ENCODE results near the gene EGFLAM.
A peak's percentile ranks its signal among the peaks of the same experiment; 100 is the strongest.
"Not testable (repeated sequence)": the region's sequence is repeated elsewhere in the genome, so short reads cannot be mapped to it uniquely, and the experiment has no call there.

EGFLAM gene

DNA sequence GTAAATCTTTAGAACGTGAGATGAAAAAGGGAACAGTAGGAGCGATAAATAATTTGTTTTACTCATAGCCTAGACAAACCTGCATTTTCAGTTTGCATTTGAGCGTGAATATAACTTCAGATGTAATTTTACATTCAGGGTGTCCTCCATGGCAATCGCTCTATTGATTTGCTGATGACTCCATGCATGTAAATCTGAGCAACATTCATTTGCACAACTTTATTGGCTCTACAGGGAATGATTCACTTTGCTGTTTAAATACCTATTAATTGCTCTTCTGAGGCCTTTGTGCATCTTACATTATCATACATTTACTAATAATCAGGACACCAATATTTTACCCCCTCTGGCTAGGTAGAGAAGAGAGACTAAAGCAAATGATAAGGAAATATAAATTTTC, 122.2 kb downstream of the EGFLAM start:
- no peak for DNase-seq

- DNase-seq: no peak
Measured at GRCh38 chr5:38381361-38381760, 123.0 kb downstream of the EGFLAM start.

DNA sequence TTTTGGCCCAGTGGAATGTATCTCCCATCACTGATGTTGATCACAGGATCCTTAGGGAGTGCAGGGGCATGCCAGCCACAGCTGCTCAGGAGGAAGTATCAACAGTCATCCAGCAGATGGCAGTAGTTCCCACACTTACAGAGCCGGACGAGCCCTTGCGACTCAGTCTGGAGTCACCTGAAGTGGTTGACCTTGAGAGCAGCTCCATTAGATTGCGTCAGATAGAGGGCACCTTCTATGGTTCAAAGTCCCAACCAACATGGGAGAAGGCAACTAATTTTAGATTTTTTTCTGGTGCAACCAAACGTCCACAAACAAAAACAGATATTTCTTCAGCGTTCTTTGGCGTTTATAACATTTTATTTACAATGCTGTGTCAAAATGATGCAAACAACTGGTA, 124.5 kb downstream of the EGFLAM start:
- DNase-seq: peak; percentile 14

GRCh38 chr5:38383701-38384100, 125.3 kb downstream of the EGFLAM start:
- DNase-seq: no peak

GRCh38 chr5:38384396-38384795, 126.0 kb downstream of the EGFLAM start:
- no peak for DNase-seq

GRCh38 chr5:38387161-38387560, 128.8 kb downstream of the EGFLAM start:
- no peak for DNase-seq

GRCh38 chr5:38393636-38394035, 135.3 kb downstream of the EGFLAM start:
- DNase-seq: no peak

DNA sequence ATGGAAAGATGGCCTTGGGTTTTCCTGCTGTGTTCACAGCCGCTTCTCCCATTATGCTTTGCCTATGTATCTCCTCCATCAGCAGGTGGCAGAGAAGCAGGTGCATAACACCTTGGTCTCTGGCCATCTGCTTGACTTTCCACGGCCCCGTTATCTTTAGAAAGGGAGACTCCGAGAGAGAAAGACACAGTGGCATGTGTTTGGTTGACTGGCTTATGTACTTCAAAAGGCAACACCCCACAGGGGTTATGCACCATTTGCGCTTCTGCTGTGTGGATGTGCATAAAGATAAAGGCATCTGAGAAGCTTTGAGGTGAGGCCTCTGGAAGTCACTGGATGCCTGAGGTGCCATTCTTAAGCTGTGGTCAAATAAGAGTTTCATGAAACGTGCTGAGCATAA, 138.4 kb downstream of the EGFLAM start:
- DNase-seq: no peak

- DNase-seq: no peak
Measured at GRCh38 chr5:38400365-38400764, 142.0 kb downstream of the EGFLAM start.

DNA sequence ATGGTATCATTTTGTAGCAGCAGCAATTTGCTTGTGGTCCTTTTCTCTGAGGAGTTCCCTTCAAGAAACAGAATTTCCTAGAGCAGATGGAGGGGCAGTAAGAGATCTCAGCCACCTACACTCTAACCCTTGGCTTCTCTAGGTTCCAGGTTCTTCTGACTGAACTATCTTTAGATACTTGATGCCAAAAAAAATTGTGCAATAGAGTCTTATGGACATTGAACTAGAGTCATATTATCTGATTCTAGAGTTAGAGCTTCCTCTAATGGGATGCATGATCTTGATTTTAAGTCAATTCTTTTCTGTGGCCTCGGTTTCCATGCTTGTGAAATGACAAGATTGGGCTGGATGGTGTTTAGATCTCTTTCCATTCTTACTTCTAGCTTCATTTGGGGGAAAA, 142.8 kb downstream of the EGFLAM start:
- DNase-seq: no peak

DNA sequence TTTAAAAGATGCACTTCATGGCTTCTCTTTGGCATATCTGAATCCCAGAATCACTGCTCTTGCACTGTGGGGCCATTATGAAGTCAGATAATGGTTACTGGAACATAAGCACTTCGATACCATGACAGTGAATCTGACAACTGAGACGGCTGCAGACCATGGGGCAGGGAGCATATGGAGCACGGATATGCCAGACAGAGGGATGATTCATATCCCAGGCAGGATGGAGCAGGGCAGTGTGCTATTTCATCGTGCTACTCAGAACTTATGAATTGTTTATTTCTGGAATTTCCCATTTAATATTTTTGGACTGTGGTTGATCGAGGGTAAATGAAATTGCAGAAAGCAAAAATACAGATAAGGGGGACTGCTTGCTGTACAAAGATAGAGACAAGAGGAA, 145.0 kb downstream of the EGFLAM start:
- no peak for DNase-seq

GRCh38 chr5:38403877-38404635, 145.7 kb downstream of the EGFLAM start:
- no peak for DNase-seq

DNA sequence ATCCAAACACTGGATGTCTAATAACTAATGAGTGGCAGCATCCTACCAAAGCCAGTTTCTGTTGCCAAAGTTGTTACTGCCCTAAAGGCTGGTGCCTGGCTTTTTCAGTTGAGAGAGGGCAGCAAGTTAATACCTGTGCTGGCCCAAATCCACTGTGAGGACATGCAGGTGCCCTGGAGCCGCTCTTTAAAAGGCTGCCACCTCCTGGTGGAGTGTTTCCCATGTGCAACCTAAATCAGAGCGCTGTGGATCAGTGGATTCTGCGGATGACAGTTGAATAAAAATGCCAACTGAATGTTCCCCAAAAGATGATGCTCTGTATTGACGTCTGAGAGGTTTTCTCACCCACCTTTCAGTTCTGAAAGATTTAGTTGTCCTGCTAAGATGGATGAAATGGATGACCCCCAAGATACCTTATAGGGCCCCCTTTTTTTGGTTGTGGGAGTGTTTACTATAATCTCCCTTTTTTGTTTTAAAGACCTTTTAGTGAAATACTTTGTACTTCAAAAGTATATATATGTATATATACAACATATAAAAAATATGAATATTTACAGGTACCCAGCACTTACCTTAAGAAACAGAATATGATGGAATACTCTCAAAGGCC, 146.4 kb downstream of the EGFLAM start:
- no peak for DNase-seq

GRCh38 chr5:38408446-38409198, 150.3 kb downstream of the EGFLAM start:
- DNase-seq: no peak

DNA sequence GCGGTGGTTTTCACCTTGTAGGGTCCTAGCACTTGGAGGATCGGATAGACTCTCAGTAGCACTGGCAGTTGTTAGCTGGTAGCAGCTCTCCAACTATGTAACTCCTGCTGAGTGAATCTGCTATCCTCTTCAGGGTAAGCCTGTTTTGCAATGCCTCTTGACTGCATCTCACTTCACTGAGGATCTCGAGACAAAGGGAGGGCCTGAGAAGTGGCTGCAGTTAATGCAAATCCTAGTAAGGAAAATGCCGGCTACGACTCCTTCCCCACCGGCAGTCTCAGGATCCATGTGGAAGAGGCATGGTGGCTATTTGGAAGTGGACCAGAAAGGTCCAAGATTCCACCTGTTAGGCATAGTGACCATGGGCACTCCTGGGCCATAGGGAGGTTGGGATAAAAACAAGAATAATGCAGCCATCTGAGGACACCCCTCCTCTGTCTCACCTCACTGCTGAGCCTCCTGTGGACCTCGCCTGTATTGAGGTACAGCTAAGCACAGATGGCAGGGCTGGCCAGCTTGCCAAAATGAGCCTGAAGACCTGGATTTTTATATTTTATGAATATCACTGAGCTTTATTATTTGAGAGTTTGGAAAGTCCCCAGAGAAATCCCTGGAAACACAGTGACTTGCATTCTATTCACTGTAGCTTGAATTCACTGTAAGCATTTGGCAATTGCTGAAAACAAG, 152.1 kb downstream of the EGFLAM start:
- no peak for DNase-seq

DNA sequence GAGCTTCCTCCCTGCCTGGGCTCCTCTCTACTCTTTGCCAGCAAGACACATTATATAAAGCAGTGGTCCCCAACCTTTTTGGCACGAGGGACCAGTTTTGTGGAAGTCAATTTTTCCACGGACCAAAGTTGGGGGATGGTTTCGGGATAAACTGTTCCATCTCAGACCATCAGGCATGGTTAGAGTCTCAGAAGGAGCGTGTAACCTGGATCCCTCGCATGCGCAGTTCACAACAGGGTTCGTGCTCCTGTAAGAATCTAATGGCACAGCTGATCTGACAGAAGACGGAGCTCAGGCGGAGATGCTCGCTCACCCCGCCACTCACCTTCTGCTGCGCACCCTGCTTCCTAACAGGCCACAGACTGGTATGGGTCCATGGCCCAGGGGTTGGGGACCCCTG, 155.3 kb downstream of the EGFLAM start:
- no peak for DNase-seq

- no peak for DNase-seq
Measured at GRCh38 chr5:38414348-38414747, 156.0 kb downstream of the EGFLAM start.

- not testable (repeated sequence) for DNase-seq
Measured at GRCh38 chr5:38415772-38416171, 157.4 kb downstream of the EGFLAM start.

DNA sequence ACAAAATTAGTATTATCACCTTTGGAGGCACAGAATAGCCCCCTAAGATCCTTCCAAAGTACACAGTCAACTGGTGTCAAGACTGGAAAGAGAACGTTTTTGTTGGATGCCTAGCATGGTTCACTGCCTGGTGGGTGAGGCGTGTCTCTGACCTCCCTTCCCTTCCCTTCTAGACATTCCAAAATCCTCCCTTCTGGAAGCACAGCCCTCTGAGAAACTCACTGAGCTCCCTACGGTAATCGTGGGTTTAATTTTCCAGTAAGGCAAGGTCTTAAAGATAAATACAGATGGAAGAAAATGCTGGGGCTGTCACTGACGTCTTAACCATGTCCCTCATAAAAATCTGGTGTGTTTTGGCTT, 159.3 kb downstream of the EGFLAM start:
- no peak for DNase-seq

GRCh38 chr5:38420246-38420645, 161.9 kb downstream of the EGFLAM start:
- DNase-seq: no peak

- no peak for DNase-seq
Measured at GRCh38 chr5:38420691-38421390, 162.5 kb downstream of the EGFLAM start.

DNA sequence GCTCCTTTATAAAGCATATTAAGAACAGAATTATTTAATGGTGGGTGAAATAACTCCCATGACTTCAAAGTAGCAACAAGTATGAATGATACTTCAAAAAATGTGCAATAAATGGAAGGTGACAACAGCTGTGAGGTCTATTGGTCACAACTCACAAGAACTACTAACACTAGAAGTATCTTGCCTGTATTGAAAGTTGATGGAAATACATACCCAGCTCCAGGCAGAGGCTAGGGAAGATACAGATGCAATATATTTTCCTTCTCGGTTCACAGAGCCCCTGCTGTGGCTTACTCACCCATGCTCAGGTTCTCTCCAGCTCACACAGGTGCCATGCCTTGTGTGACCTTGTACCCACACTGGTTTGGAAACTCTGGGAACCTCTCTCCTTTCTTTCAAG, 164.3 kb downstream of the EGFLAM start:
- no peak for DNase-seq
